SK-N-SH (cell line): ENCODE results near the gene TTC27. TPM values are rescaled to one million over a fixed set of nuclear protein-coding genes. Genes with fewer than 3 reads are reported as not detected.

ENCODE experiments used
- CTCF ChIA-PET: fragments of 300-600, 350-600 bp; formaldehyde crosslinking; extraction: SDS; loops from one replicate; lab custom pipeline; 2021; lab: Yijun Ruan, JAX
- POLR2A ChIA-PET: fragments of 350-600 bp; sonication (Branson Sonifier 250); formaldehyde crosslinking; extraction: SDS; loops from one replicate; lab custom pipeline; 2020; ENCODE audit warnings: antibody characterized with exemption, inconsistent platforms; lab: Yijun Ruan, JAX
- DNase-seq: peaks from one replicate; pipeline ENCODE4 v3.0.0; 2012
- H2AFZ ChIP-seq: fragments of 200-600 bp; sonication (generic); 2 replicates; pipeline ENCODE4 v1.8.1; 2016; ENCODE audit warnings: antibody characterized with exemption, mild to moderate bottlenecking, low read depth
- H3F3A ChIP-seq: fragments of 200-600 bp; sonication (generic); replicated peaks from 2 replicates; pipeline ENCODE3; 2016; ENCODE audit warnings: antibody characterized with exemption, mild to moderate bottlenecking; ENCODE audit not compliant: insufficient read depth
- H3K27ac ChIP-seq, 2 experiments: fragments of 200-500 bp in 1 of 2; fragments of 200-600 bp in 1 of 2; sonication (Bioruptor generic) in 1 of 2; sonication (generic), shearing (Covaris generic) in 1 of 2; 2 replicates each; pipeline versions ENCODE4 v1.5.1 to v1.6.1; 2014 to 2016; ENCODE audit warnings: low read depth in 2 of 2, inconsistent platforms in 1 of 2, low read length in 1 of 2, mild to moderate bottlenecking in 1 of 2, mixed read lengths in 1 of 2
- H3K27me3 ChIP-seq: fragments of 200-600 bp; sonication (generic), shearing (Covaris generic); 2 replicates; pipeline ENCODE4 v1.6.1; 2016; ENCODE audit warnings: mixed run types; ENCODE audit not compliant: insufficient read depth
- H3K36me3 ChIP-seq, 2 experiments: fragments of 200-500 bp in 1 of 2; fragments of 200-600 bp in 1 of 2; sonication (Bioruptor generic) in 1 of 2; sonication (generic) in 1 of 2; replicated peaks in 1 of 2; 2 replicates each; pipeline versions ENCODE3 to v1.5.1; 2014 to 2016; ENCODE audit warnings: low read length in 1 of 2, mild to moderate bottlenecking in 1 of 2; ENCODE audit not compliant: insufficient read depth in 2 of 2, control insufficient read depth in 1 of 2
- H3K4me1 ChIP-seq, 2 experiments: fragments of 200-500 bp in 1 of 2; fragments of 200-600 bp in 1 of 2; sonication (Bioruptor generic) in 1 of 2; sonication (generic), shearing (Covaris generic) in 1 of 2; 2 replicates each; pipeline versions ENCODE4 v1.5.1 to v1.6.1; 2014 to 2016; ENCODE audit warnings: low read depth in 1 of 2, low read length in 1 of 2, mixed run types in 1 of 2; ENCODE audit not compliant: insufficient read depth in 2 of 2, control insufficient read depth in 1 of 2
- H3K4me2 ChIP-seq: fragments of 200-600 bp; sonication (generic), shearing (Covaris generic); 2 replicates; pipeline ENCODE4 v1.6.1; 2017; ENCODE audit warnings: mixed run types
- H3K4me3 ChIP-seq, 2 experiments: fragments of 200-500 bp in 1 of 2; fragments of 200-600 bp in 1 of 2; sonication (Bioruptor generic) in 1 of 2; sonication (generic), shearing (Covaris generic) in 1 of 2; 2 replicates each; pipeline versions ENCODE4 v1.5.1 to v1.8.1; 2014 to 2016; ENCODE audit warnings: low read depth in 2 of 2, inconsistent platforms in 1 of 2, low read length in 1 of 2, mild to moderate bottlenecking in 1 of 2, mixed read lengths in 1 of 2, moderate library complexity in 1 of 2
- H3K79me2 ChIP-seq: fragments of 200-600 bp; sonication (generic); 2 replicates; pipeline ENCODE4 v1.8.1; 2017; ENCODE audit warnings: mild to moderate bottlenecking; ENCODE audit not compliant: insufficient read depth
- H3K9ac ChIP-seq: fragments of 200-600 bp; sonication (generic); 2 replicates; pipeline ENCODE4 v1.6.1; 2017; ENCODE audit warnings: mixed run types
- H3K9me2 ChIP-seq: fragments of 200-600 bp; sonication (generic); 2 replicates; pipeline ENCODE4 v1.6.1; 2017; ENCODE audit warnings: mixed run types
- H3K9me3 ChIP-seq: fragments of 200-600 bp; sonication (generic); 2 replicates; pipeline ENCODE4 v1.6.1; 2017; ENCODE audit warnings: mixed run types, mild to moderate bottlenecking, moderate library complexity
- H4K20me1 ChIP-seq: fragments of 200-600 bp; sonication (generic); 2 replicates; pipeline ENCODE4 v1.6.1; 2017; ENCODE audit warnings: mild to moderate bottlenecking, mixed run types; ENCODE audit not compliant: insufficient read depth
- CTCF ChIP-seq: fragments of 200-600 bp; sonication (generic); IDR thresholded peaks from 2 replicates; pipeline ENCODE4 v1.6.1; 2017; ENCODE audit warnings: antibody characterized with exemption, mild to moderate bottlenecking, moderate library complexity
- EP300 ChIP-seq, 2 experiments: IDR thresholded peaks; 2 replicates each; pipeline versions ENCODE4 v1.4.0 to v1.6.1; 2012; ENCODE audit warnings: borderline replicate concordance in 1 of 2, low read depth in 1 of 2, low read length in 1 of 2
- EZH2phosphoT487 ChIP-seq: fragments of 200-600 bp; sonication (generic); IDR thresholded peaks from 2 replicates; pipeline ENCODE4 v1.6.1; 2017; ENCODE audit warnings: low read depth, mixed run types, mild to moderate bottlenecking, antibody characterized with exemption, moderate library complexity, borderline replicate concordance
- FOXM1 ChIP-seq: IDR thresholded peaks from 2 replicates; pipeline ENCODE4 v1.4.0; 2012; ENCODE audit warnings: low read depth, mild to moderate bottlenecking
- GATA2 ChIP-seq: sonication (generic); formaldehyde crosslinking; IDR thresholded peaks from 2 replicates; pipeline ENCODE4 v1.5.0; 2020; ENCODE audit warnings: mild to moderate bottlenecking, missing genetic modification reagents
- IRF3 ChIP-seq: fragments of 150-350 bp; IDR thresholded peaks from 2 replicates; pipeline ENCODE4 v1.6.1; 2016; ENCODE audit warnings: mild to moderate bottlenecking, low read depth, low read length
- JUND ChIP-seq: IDR thresholded peaks from 2 replicates; pipeline ENCODE4 v1.4.0; 2012
- MAX ChIP-seq: IDR thresholded peaks from 2 replicates; pipeline ENCODE4 v1.4.0; 2012; ENCODE audit warnings: low read depth
- MXI1 ChIP-seq: IDR thresholded peaks from 2 replicates; pipeline ENCODE4 v1.6.1; 2012; ENCODE audit warnings: mild to moderate bottlenecking, low read depth, low read length, improper control_type of control experiment
- REST ChIP-seq: IDR thresholded peaks from 2 replicates; pipeline ENCODE4 v1.6.1; 2012; ENCODE audit warnings: mild to moderate bottlenecking, low read depth, low read length, moderate library complexity
- TEAD4 ChIP-seq: IDR thresholded peaks from 2 replicates; pipeline ENCODE4 v1.4.0; 2012; ENCODE audit warnings: mild to moderate bottlenecking, borderline replicate concordance; ENCODE audit not compliant: insufficient read depth
- WGBS: methylation state at CpG from one replicate; pipeline ENCODE4 v1.1.6; 2017; ENCODE audit warnings: low lambda C conversion rate; 5-methylcytosine and 5-hydroxymethylcytosine counted together
- polyA plus RNA-seq, 3 experiments: library from polyadenylated mRNA; depleted of rRNA; stranded (reverse); fragments of >200 nt; gene quantifications; 2 replicates each; pipeline ENCODE4 v1.2.3, GENCODE V29; 2012

TTC27 gene
- polyA plus RNA-seq, 1 of the 3 experiments (the other 2 are of a cell fraction), result 14.4 TPM

- Histone ChIP-seq H3K27me3 (no peaks in the 10 kb centered on the region), H3K79me2 (no peaks in the 10 kb centered on the region), H3F3A (no peaks in the 10 kb centered on the region), H3K36me3 (peaks cover 6 to 8% of the 10 kb centered on the region in 2 experiments), H3K9me2 (no peaks in the 10 kb centered on the region), H3K9me3 (no peaks in the 10 kb centered on the region), H4K20me1 (no peaks in the 10 kb centered on the region), H3K9ac (no peak overlapping the region), H3K27ac (no peak overlapping the region), H3K4me3 (no peak overlapping the region), H3K4me2 (no peak overlapping the region), H2AFZ (no peak overlapping the region), H3K4me1 (peaks cover 0 to 3% of the 10 kb centered on the region in 2 experiments; a peak in 1 of 4 replicates)
- TF ChIP-seq REST (peak; percentile 70; the same call in 1 of the 2 replicates), EZH2phosphoT487 (no peak), FOXM1 (no peak), MAX (no peak), GATA2 (no peak), CTCF (no peak)
- WGBS, result 97% methylated on average over 2 of the region's 2 CpGs
- DNase-seq, result no peak
- ChIA-PET CTCF (interaction anchor here (2.3 kb wide), 1 partner anchor 9 kb away, joined by 5 read pairs; no protein-coding TSS in a partner anchor), POLR2A (no interaction called here)
Measured at GRCh38 chr2:32732912-32733472, 105.1 kb downstream of the TTC27 start.

GRCh38 chr2:32735348-32735747 lies 107.5 kb downstream of the TTC27 start:
- H3F3A ChIP-seq, result peaks cover 15% of the 10 kb centered on the region
- H3K27ac ChIP-seq, result no peak overlapping the region; a peak in 1 of 4 replicates
- ChIA-PET CTCF (interaction anchor here (1.2 to 1.7 kb wide), 2 partner anchors 14 to 38 kb away, joined by 4 to 6 read pairs; no protein-coding TSS in a partner anchor), POLR2A (no interaction called here)
- H3K4me1 ChIP-seq, result peaks cover 3 to 19% of the 10 kb centered on the region in 2 experiments; a peak in 3 of 4 replicates
- WGBS, result 66% methylated on average over 1 of the region's 1 CpG
- no peaks in the 10 kb centered on the region for H3K9me2 ChIP-seq
- H4K20me1 ChIP-seq, result no peaks in the 10 kb centered on the region
- no peak for DNase-seq
- H2AFZ ChIP-seq, result no peak overlapping the region
- H3K9ac ChIP-seq, result no peak overlapping the region
- no peak overlapping the region for H3K4me2 ChIP-seq
- no peak overlapping the region for H3K4me3 ChIP-seq
- TF ChIP-seq GATA2 (peak; percentile 78), MXI1 (no peak), TEAD4 (no peak), JUND (no peak), IRF3 (no peak), EP300 (IDR thresholded peaks at IDR 0.05; ENCODE audit: borderline replicate concordance in 1 of 2, low read depth in 1 of 2, low read length in 1 of 2) (peak in 1 of 2 experiments; percentile 30; a peak in 1 of 4 replicates), CTCF (no peak)
- peaks cover 7 to 14% of the 10 kb centered on the region in 2 experiments for H3K36me3 ChIP-seq
- H3K79me2 ChIP-seq, result no peaks in the 10 kb centered on the region
- no peaks in the 10 kb centered on the region for H3K27me3 ChIP-seq
- no peaks in the 10 kb centered on the region for H3K9me3 ChIP-seq
